Naive thymus-derived CD8-positive, alpha-beta T cell (primary cell): ENCODE results near the gene ABCA3. TPM values are rescaled to one million over a fixed set of nuclear protein-coding genes. Genes with fewer than 3 reads are reported as not detected.

ENCODE experiments used
- ATAC-seq, 2 donors: fragments of 150-1000 bp; cut with Tn5 transposase in 1 of 2; sonication (Bioruptor Pico), chemical (Tn5 transposase) in 1 of 2; 1 replicate in 1 of 2; 2 replicates in 1 of 2; pipeline ENCODE4 v1.10.0; 2021; ENCODE audit warnings: mild to moderate bottlenecking in 2 of 2, moderate library complexity in 2 of 2
- POLR2A ChIA-PET: fragments of 350-600 bp; sonication (Branson Sonifier 250); formaldehyde crosslinking; loops from one replicate; lab custom pipeline; 2021; ENCODE audit warnings: antibody characterized with exemption; lab: Charles Lee
- DNase-seq, 10 donors: peaks; one replicate each; pipeline versions ENCODE4 v3.0.0 to v3.0.0-alpha.2; 2020 to 2022
- H3K27ac Mint-ChIP-seq, 10 donors: one replicate each; pipeline ENCODE4 v1.8.0; 2020 to 2022; ENCODE audit warnings: mild to moderate bottlenecking in 10 of 10, mixed read lengths in 10 of 10, moderate library complexity in 4 of 10, inconsistent platforms in 1 of 10
- H3K27me3 Mint-ChIP-seq, 5 donors: one replicate each; pipeline ENCODE4 v1.8.0; 2021 to 2022; ENCODE audit warnings: mixed read lengths in 5 of 5
- H3K36me3 Mint-ChIP-seq, 3 donors: one replicate each; pipeline ENCODE4 v1.8.0; 2020 to 2022; ENCODE audit warnings: mixed read lengths in 3 of 3, mild to moderate bottlenecking in 2 of 3, inconsistent platforms in 1 of 3
- H3K4me1 Mint-ChIP-seq, 4 donors: one replicate each; pipeline ENCODE4 v1.8.0; 2021 to 2022; ENCODE audit warnings: mixed read lengths in 4 of 4
- H3K4me3 Mint-ChIP-seq, 10 donors: one replicate each; pipeline ENCODE4 v1.8.0; 2020 to 2022; ENCODE audit warnings: mild to moderate bottlenecking in 10 of 10, mixed read lengths in 10 of 10, moderate library complexity in 6 of 10, inconsistent platforms in 1 of 10
- H3K9me3 Mint-ChIP-seq, 9 donors: one replicate each; pipeline ENCODE4 v1.8.0; 2020 to 2022; ENCODE audit warnings: mixed read lengths in 9 of 9, mild to moderate bottlenecking in 3 of 9, inconsistent platforms in 1 of 9, moderate library complexity in 1 of 9
- microRNA-seq: library from miRNA; unstranded; fragments of <30 nt; microRNA quantifications from one replicate; pipeline ENCODE4 v1.2.0, GENCODE V29; 2022; ENCODE audit warnings: borderline microRNAs expressed
- polyA plus RNA-seq, 3 donors: library from polyadenylated mRNA; unstranded; fragments of 300-500 nt; fragmentation: Illumina TruSeq; gene quantifications; one replicate each; pipeline ENCODE4 v1.2.3, GENCODE V29; 2021
- total RNA-seq, 8 experiments: library from RNA in 2 of 8; stranded (reverse) in 2 of 8; gene quantifications; one replicate each; pipeline ENCODE4 v1.2.3 and lab custom pipeline; 2021 to 2026

ABCA3 gene
- total and polyA plus RNA-seq, 5 experiments from 2014 or later = 1.2 to 8.2 (median 2.2) TPM

DNA sequence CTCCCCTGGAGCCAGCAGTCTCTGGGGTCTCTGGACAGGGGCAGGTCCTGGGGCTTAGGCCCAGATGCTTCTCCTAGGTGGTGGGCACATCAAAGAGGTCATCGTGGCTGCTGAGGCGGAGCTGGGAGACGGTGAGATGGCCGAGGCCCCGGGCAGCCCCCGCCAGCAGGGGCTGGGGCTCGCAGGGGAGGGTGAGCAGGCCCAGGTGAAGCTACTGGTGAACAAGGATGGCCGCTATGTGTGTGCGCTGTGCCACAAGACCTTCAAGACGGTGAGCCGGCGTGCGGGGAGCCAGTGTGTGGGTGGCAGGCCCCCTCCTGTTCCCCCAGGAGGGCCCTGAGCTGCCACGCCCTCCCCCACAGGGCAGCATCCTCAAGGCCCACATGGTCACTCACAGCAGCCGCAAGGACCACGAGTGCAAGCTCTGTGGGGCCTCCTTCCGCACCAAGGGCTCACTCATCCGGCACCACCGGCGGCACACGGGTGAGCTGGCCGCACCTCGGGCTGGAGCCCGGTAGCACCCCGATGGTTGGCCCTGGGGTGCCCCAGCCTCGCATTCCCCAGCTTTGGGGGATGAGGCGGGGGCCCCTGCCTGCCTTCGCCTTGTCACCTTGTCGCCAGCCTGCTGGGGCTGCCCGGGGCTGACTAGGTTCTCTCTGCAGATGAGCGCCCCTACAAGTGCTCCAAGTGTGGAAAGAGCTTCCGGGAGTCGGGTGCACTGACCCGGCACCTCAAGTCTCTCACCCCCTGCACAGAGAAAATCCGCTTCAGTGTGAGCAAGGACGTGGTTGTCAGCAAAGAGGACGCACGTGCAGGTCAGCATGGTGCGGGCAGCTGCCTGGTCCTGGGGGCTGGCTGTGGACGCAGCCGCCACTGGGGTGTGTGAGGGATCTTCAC, 108.2 kb downstream of the ABCA3 start:
- POLR2A ChIA-PET = interaction anchor here (0.8 to 1.1 kb wide), 4 partner anchors 9 to 208 kb away, joined by 3 to 5 read pairs (median 4); partner anchors contain the start of genes ECI1 and PGP
- Mint-ChIP-seq H3K27ac (no peak overlapping the region), H3K9me3 (no peaks in the 10 kb centered on the region), H3K4me3 (no peak overlapping the region), H3K4me1 (peaks cover 0 to 3% (median 0%) of the 10 kb centered on the region in 4 donors), H3K27me3 (peaks cover 0 to 10% (median 0%) of the 10 kb centered on the region in 5 donors), H3K36me3 (peaks cover 0 to 56% (median 30%) of the 10 kb centered on the region in 3 donors)
- ATAC-seq (no peak), DNase-seq (no peak)

- H3K4me1 Mint-ChIP-seq = peaks cover 0 to 8% (median 2%) of the 10 kb centered on the region in 4 donors
- no peak for ATAC-seq
These were observed 109.3 kb downstream of the ABCA3 start for GRCh38 chr16:2231016-2231931.

GRCh38 chr16:2230376-2230775, 110.2 kb downstream of the ABCA3 start:
- POLR2A ChIA-PET = no interaction called here
- Mint-ChIP-seq H3K36me3 (peaks cover 0 to 68% (median 31%) of the 10 kb centered on the region in 3 donors), H3K4me3 (no peak overlapping the region), H3K9me3 (no peaks in the 10 kb centered on the region), H3K27ac (no peak overlapping the region), H3K4me1 (peaks cover 0 to 10% (median 4%) of the 10 kb centered on the region in 4 donors), H3K27me3 (peaks cover 0 to 8% (median 0%) of the 10 kb centered on the region in 5 donors)
- DNase-seq (no peak), ATAC-seq (no peak)

More at GRCh38 chr16:2231016-2231931, 109.3 kb downstream of the ABCA3 start:
- H3K36me3 Mint-ChIP-seq = peaks cover 0 to 64% (median 32%) of the 10 kb centered on the region in 3 donors
- H3K9me3 Mint-ChIP-seq = no peaks in the 10 kb centered on the region
- POLR2A ChIA-PET = no interaction called here
- DNase-seq = no peak
- H3K27ac Mint-ChIP-seq = no peak overlapping the region
- H3K27me3 Mint-ChIP-seq = peaks cover 0 to 10% (median 0%) of the 10 kb centered on the region in 5 donors
- H3K4me3 Mint-ChIP-seq = no peak overlapping the region

DNA sequence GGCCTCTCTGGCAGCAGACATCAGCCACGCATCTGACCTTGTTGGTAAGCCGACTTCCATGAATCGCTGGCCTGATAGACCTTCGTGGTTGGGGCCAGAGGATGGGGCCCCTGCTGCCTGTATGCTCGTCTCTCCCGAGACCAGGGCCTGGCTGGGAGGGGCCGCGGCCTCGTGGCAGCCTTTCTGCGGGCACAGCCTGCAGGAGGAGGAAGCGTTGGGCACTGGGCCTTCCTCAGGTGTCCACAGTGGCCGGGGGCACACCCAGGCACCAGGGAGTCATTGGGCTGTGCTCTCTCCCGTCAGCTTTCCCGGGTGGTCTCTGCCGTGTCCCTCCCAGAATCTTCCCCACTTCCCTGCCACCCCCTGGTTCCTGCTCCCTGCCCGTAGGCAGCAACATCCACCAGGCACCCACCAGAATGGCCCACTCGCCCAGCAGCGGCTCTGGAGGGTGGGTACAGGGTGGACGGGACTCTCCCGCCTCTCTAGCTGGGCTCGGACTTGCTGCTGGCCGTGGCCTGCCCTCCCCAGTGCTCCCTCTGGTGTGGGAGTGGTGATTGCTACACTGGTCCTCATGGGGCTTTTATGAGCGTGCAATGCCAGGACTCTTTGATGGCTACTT, 110.8 kb downstream of the ABCA3 start:
- DNase-seq (no peak), ATAC-seq (no peak)
- Mint-ChIP-seq H3K27ac (peak overlapping the region in 1 of 10 donors; percentile 20), H3K36me3 (peaks cover 0 to 62% (median 26%) of the 10 kb centered on the region in 3 donors), H3K27me3 (peaks cover 0 to 5% (median 0%) of the 10 kb centered on the region in 5 donors), H3K9me3 (no peaks in the 10 kb centered on the region), H3K4me3 (no peak overlapping the region), H3K4me1 (peaks cover 0 to 15% (median 7%) of the 10 kb centered on the region in 4 donors)
- POLR2A ChIA-PET = no interaction called here

DNA sequence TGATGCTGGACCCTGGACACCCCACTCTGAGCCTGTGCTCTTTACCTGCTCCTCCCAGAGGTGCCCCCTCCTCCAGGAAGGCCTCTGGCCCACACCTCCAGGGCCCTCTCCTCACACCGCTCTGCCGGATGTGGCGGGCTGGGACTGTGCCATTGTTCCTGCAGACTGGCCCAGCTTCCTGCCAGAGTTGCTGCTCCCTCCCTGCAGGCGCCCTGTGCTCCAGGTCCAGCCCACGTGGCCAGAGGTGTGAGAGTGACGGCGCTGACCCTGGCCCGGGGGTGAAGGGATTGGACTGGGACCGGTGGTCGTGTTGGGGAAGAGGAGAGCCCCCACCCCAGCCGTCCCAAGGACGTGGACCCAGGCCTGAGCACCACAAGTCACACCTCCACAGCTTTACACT, 111.4 kb downstream of the ABCA3 start:
- Mint-ChIP-seq H3K4me3 (no peak overlapping the region), H3K36me3 (peaks cover 0 to 58% (median 26%) of the 10 kb centered on the region in 3 donors), H3K27me3 (peaks cover 0 to 5% (median 0%) of the 10 kb centered on the region in 5 donors), H3K9me3 (no peaks in the 10 kb centered on the region), H3K4me1 (peaks cover 0 to 22% (median 10%) of the 10 kb centered on the region in 4 donors), H3K27ac (no peak overlapping the region)
- POLR2A ChIA-PET = no interaction called here
- ATAC-seq = no peak
- DNase-seq = no peak

DNA sequence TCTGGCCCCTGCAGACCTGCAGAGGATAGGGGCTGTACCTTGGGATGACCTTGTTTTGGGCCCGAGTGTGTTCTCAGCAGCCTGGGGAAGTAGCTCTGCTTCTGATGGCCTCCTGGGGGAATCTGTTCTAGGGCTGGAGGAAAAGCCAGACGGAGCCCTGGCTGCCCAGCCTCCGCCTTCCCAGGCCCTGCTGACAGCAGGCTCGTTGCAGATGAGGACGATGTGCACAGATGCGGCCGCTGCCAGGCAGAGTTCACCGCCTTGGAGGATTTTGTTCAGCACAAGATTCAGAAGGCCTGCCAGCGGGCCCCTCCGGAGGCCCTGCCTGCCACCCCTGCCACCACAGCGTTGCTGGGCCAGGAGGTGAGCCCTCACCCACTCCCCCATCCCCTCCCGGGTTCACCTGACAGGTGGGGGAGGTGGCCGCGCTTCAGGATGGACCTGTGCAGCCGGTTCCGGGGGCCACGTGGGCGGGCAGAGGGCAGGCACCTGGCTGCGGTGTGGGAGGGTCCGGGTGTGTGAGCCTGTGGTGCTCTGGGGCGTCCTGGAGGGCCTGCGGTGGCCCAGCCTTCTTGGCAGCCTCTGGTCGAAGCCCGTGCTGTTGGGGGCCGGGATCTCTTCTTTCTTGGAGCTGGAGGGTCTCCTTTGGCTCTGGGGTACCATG, 112.2 kb downstream of the ABCA3 start:
- Mint-ChIP-seq H3K27ac (no peak overlapping the region), H3K4me1 (peaks cover 0 to 23% (median 12%) of the 10 kb centered on the region in 4 donors), H3K4me3 (no peak overlapping the region), H3K9me3 (no peaks in the 10 kb centered on the region), H3K27me3 (peaks cover 0 to 2% (median 0%) of the 10 kb centered on the region in 5 donors), H3K36me3 (peaks cover 0 to 54% (median 23%) of the 10 kb centered on the region in 3 donors)
- ATAC-seq = no peak
- POLR2A ChIA-PET = no interaction called here
- DNase-seq = no peak

DNA sequence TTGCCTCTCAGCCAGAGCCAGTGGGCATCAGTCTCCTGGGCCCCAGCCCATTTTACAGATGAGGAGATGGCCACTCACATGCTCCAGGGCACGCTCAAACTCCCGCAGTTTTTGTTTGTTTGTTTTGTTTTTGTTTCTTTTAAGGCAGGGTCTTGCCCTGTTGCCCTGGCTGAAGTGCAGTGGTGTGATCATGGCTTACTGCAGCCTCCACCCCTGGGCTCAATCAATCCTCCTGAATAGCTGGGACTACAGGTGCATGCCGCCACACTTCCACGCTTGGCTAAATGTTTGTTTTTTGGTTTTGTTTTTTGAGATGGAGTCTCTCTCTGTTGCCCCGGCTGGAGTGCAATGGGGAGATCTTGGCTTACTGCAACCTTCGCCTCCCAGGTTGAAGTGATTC, 113.6 kb downstream of the ABCA3 start:
- Mint-ChIP-seq H3K4me3 (peak overlapping the region in 2 of 10 donors; percentile 10 to 16), H3K27ac (peak overlapping the region in 1 of 10 donors; percentile 22), H3K27me3 (peaks cover 0 to 2% (median 0%) of the 10 kb centered on the region in 5 donors), H3K9me3 (no peaks in the 10 kb centered on the region), H3K36me3 (peaks cover 0 to 47% (median 19%) of the 10 kb centered on the region in 3 donors), H3K4me1 (peaks cover 0 to 26% (median 13%) of the 10 kb centered on the region in 4 donors)
- DNase-seq (no peak), ATAC-seq (no peak)
- POLR2A ChIA-PET = interaction anchor here (1.1 to 1.8 kb wide), 3 partner anchors 12 to 24 kb away, joined by 4 to 12 read pairs (median 4); partner anchors contain the start of genes ECI1, MLST8 and PGP

GRCh38 chr16:2226245-2226793, 114.2 kb downstream of the ABCA3 start:
- Mint-ChIP-seq H3K4me3 (peak overlapping the region in 6 of 10 donors; percentile 7 to 70 (median 24)), H3K27me3 (peaks cover 0 to 2% (median 0%) of the 10 kb centered on the region in 5 donors), H3K36me3 (peaks cover 0 to 41% (median 16%) of the 10 kb centered on the region in 3 donors), H3K4me1 (peaks cover 0 to 26% (median 13%) of the 10 kb centered on the region in 4 donors), H3K27ac (peak overlapping the region in 3 of 10 donors; percentile 52 to 77 (median 65)), H3K9me3 (no peaks in the 10 kb centered on the region)
- ATAC-seq (no peak), DNase-seq (no peak)
- POLR2A ChIA-PET = interaction anchor here (0.7 to 1.8 kb wide), 4 partner anchors 10 to 25 kb away, joined by 3 to 12 read pairs (median 6); partner anchors contain the start of genes DNASE1L2, ECI1 and MLST8

Small RNA genes lying within 50 kb of the gene (microRNA-seq; reads per million reads assigned to microRNA genes)
- gene MIR3677 (not detected), gene MIR4717 (not detected)

Other genes with a start within 250 kb of the ABCA3 start
- gene PKD1, start 204.8 kb downstream of the ABCA3 start, total RNA-seq = 100 to 1,000 TPM; 131 to 134 TPM
- gene PKD1, start 204.8 kb downstream of the ABCA3 start, polyA plus RNA-seq = 1 to 10 TPM; 3.5 to 9.9 (median 4.8) TPM
- not detected for gene RAB26, start 192.1 kb downstream of the ABCA3 start, total RNA-seq
- 1 to 10 TPM in 1 of 3 donors, under 1 TPM in 2; 0.27 to 1.2 (median 0.94) TPM for gene RAB26, start 192.1 kb downstream of the ABCA3 start, polyA plus RNA-seq
- gene TRAF7, start 184.9 kb downstream of the ABCA3 start, total RNA-seq = 10 to 100 TPM; 32.3 to 39.5 TPM
- gene TRAF7, start 184.9 kb downstream of the ABCA3 start, polyA plus RNA-seq = 1 to 10 TPM; 3.5 to 8.8 (median 4.3) TPM
- under 1 TPM; 0.08 to 0.13 TPM for gene CASKIN1, start 144.1 kb downstream of the ABCA3 start, total RNA-seq
- not detected for gene CASKIN1, start 144.1 kb downstream of the ABCA3 start, polyA plus RNA-seq
- gene MLST8, start 135.3 kb downstream of the ABCA3 start, total RNA-seq = 10 to 100 TPM; 49.3 to 53.2 TPM
- gene MLST8, start 135.3 kb downstream of the ABCA3 start, polyA plus RNA-seq = 10 to 100 TPM; 29.9 to 40.4 (median 30.1) TPM
- gene BRICD5, start 129.9 kb downstream of the ABCA3 start, total RNA-seq = 10 to 100 TPM; 26.7 to 27.0 TPM
- gene BRICD5, start 129.9 kb downstream of the ABCA3 start, polyA plus RNA-seq = under 1 TPM in 2 of 3 donors, not detected in 1; 0.11 to 0.23 TPM
- gene PGP, start 125.9 kb downstream of the ABCA3 start, total RNA-seq = 10 to 100 TPM; 22.8 to 28.1 TPM
- 10 to 100 TPM in 2 of 3 donors, 1 to 10 TPM in 1; 8.7 to 17.7 (median 11.6) TPM for gene PGP, start 125.9 kb downstream of the ABCA3 start, polyA plus RNA-seq
- gene E4F1, start 117.1 kb downstream of the ABCA3 start, total RNA-seq = 10 to 100 TPM; 39.5 to 41.2 TPM
- 10 to 100 TPM in 2 of 3 donors, 1 to 10 TPM in 1; 8.7 to 19.2 (median 10.9) TPM for gene E4F1, start 117.1 kb downstream of the ABCA3 start, polyA plus RNA-seq
- 1 to 10 TPM; 1.4 to 1.6 TPM for gene DNASE1L2, start 104.3 kb downstream of the ABCA3 start, total RNA-seq
- not detected for gene DNASE1L2, start 104.3 kb downstream of the ABCA3 start, polyA plus RNA-seq
- 10 to 100 TPM; 22.1 to 25.1 TPM for gene ECI1, start 89.1 kb downstream of the ABCA3 start, total RNA-seq
- 10 to 100 TPM; 30.6 to 40.4 (median 31.0) TPM for gene ECI1, start 89.1 kb downstream of the ABCA3 start, polyA plus RNA-seq
- gene RNPS1, start 72.6 kb downstream of the ABCA3 start, total RNA-seq = 100 to 1,000 TPM; 162 to 165 TPM
- gene RNPS1, start 72.6 kb downstream of the ABCA3 start, polyA plus RNA-seq = 100 to 1,000 TPM; 197 to 289 (median 228) TPM
- gene CCNF, start 88.7 kb upstream of the ABCA3 start, total RNA-seq = 1 to 10 TPM; 2.1 to 2.4 TPM
- 1 to 10 TPM in 2 of 3 donors, under 1 TPM in 1; 0.59 to 2.0 (median 1.7) TPM for gene CCNF, start 88.7 kb upstream of the ABCA3 start, polyA plus RNA-seq
- under 1 TPM in 1 of 2 experiments, not detected in 1; 0.96 TPM for gene TEDC2, start 119.4 kb upstream of the ABCA3 start, total RNA-seq
- under 1 TPM in 2 of 3 donors, not detected in 1; 0.52 to 0.76 TPM for gene TEDC2, start 119.4 kb upstream of the ABCA3 start, polyA plus RNA-seq
- not detected for gene NTN3, start 130.6 kb upstream of the ABCA3 start, total RNA-seq
- not detected for gene NTN3, start 130.6 kb upstream of the ABCA3 start, polyA plus RNA-seq
- gene TBC1D24, start 134.4 kb upstream of the ABCA3 start, total RNA-seq = 10 to 100 TPM; 13.4 to 17.3 TPM
- 1 to 10 TPM; 2.6 to 3.0 (median 2.6) TPM for gene TBC1D24, start 134.4 kb upstream of the ABCA3 start, polyA plus RNA-seq
- 100 to 1,000 TPM; 116 to 123 TPM for gene ATP6V0C, start 173.2 kb upstream of the ABCA3 start, total RNA-seq
- 10 to 100 TPM; 74.9 to 84.9 (median 77.6) TPM for gene ATP6V0C, start 173.2 kb upstream of the ABCA3 start, polyA plus RNA-seq
- gene AMDHD2, start 179.6 kb upstream of the ABCA3 start, total RNA-seq = 100 to 1,000 TPM; 103 to 107 TPM
- gene AMDHD2, start 179.6 kb upstream of the ABCA3 start, polyA plus RNA-seq = 10 to 100 TPM; 15.2 to 17.4 (median 16.4) TPM
- gene CEMP1, start 190.7 kb upstream of the ABCA3 start, total RNA-seq = 1 to 10 TPM; 1.6 to 2.1 TPM
- 1 to 10 TPM in 2 of 3 donors, under 1 TPM in 1; 0.81 to 6.0 (median 2.8) TPM for gene CEMP1, start 190.7 kb upstream of the ABCA3 start, polyA plus RNA-seq
- gene PDPK1, start 197.3 kb upstream of the ABCA3 start, total RNA-seq = 10 to 100 TPM; 66.1 to 69.7 TPM
- gene PDPK1, start 197.3 kb upstream of the ABCA3 start, polyA plus RNA-seq = 10 to 100 TPM; 27.1 to 44.7 (median 28.6) TPM